SK-N-SH treated with all-trans-retinoic acid at 6 μM for 48 hours (cell line): ENCODE results near the gene PDIA3.

Experiments used
- ATAC-seq: fragments of 200-7000 bp; cut with Tn5 transposase; 3 replicates; pipeline ENCODE4 v1.9.1; 2020; ENCODE audit warnings: mild to moderate bottlenecking, moderate library complexity
- ARNTL ChIP-seq: fragments of 450-650 bp; formaldehyde crosslinking; IDR thresholded peaks from 2 replicates; pipeline ENCODE4 v1.5.0; 2020; ENCODE audit warnings: low read depth, mild to moderate bottlenecking, moderate library complexity, borderline replicate concordance
- ESRRG ChIP-seq: fragments of 250-450 bp; sonication (Bioruptor Pico); IDR thresholded peaks from 2 replicates; pipeline ENCODE4 v1.6.1; 2021; ENCODE audit warnings: mild to moderate bottlenecking
- ISL1 ChIP-seq: fragments of 250-450 bp; sonication (Bioruptor Pico); IDR thresholded peaks from 2 replicates; pipeline ENCODE4 v2.1.2; 2022; ENCODE audit warnings: mild to moderate bottlenecking, moderate library complexity
- OSR1 ChIP-seq: fragments of 250-450 bp; sonication (Bioruptor Pico); IDR thresholded peaks from 2 replicates; pipeline ENCODE4 v1.8.0; 2022; ENCODE audit warnings: moderate library complexity, mild to moderate bottlenecking, inconsistent platforms
- PPARA ChIP-seq: fragments of 250-450 bp; sonication (Bioruptor Pico); IDR thresholded peaks from 2 replicates; pipeline ENCODE4 v1.5.0; 2020; ENCODE audit warnings: mild to moderate bottlenecking, borderline replicate concordance
- RARB ChIP-seq: fragments of 250-450 bp; sonication (Bioruptor Pico); IDR thresholded peaks from 2 replicates; pipeline ENCODE4 v1.8.0; 2021; ENCODE audit warnings: mild to moderate bottlenecking, moderate library complexity
- SNAI2 ChIP-seq: fragments of 250-450 bp; sonication (Bioruptor Pico); IDR thresholded peaks from 2 replicates; pipeline ENCODE4 v1.5.0; 2020; ENCODE audit warnings: mild to moderate bottlenecking, moderate library complexity
- TCF4 ChIP-seq: fragments of 250-450 bp; sonication (Bioruptor Pico); IDR thresholded peaks from 2 replicates; pipeline ENCODE4 v1.8.0; 2021; ENCODE audit warnings: mild to moderate bottlenecking, moderate library complexity, borderline replicate concordance
- TOX ChIP-seq: fragments of 250-450 bp; sonication (Bioruptor Pico); IDR thresholded peaks from 2 replicates; pipeline ENCODE4 v1.8.0; 2021; ENCODE audit warnings: mild to moderate bottlenecking, moderate library complexity, borderline replicate concordance
- ZC3H10 ChIP-seq: fragments of 250-450 bp; sonication (Bioruptor Pico); IDR thresholded peaks from 2 replicates; pipeline ENCODE4 v1.5.1; 2021; ENCODE audit warnings: mild to moderate bottlenecking, moderate library complexity
- ZFP30 ChIP-seq: fragments of 450-650 bp; formaldehyde crosslinking; IDR thresholded peaks from 2 replicates; pipeline ENCODE4 v1.5.0; 2022; ENCODE audit warnings: mild to moderate bottlenecking, moderate library complexity
- TF ChIP-seq, protein P1 (sequence below): fragments of 250-450 bp; sonication (Bioruptor Pico); IDR thresholded peaks from 2 replicates; pipeline ENCODE4 v1.5.0; 2020; ENCODE audit warnings: mild to moderate bottlenecking, moderate library complexity
- TF ChIP-seq, protein P2 (sequence below): fragments of 250-450 bp; sonication (Bioruptor Pico); IDR thresholded peaks from 2 replicates; pipeline ENCODE4 v1.8.0; 2020; ENCODE audit warnings: mild to moderate bottlenecking, moderate library complexity, borderline replicate concordance
- TF ChIP-seq, protein P3 (sequence below): fragments of 250-450 bp; sonication (Bioruptor Pico); IDR thresholded peaks from 2 replicates; pipeline ENCODE4 v1.5.1; 2020; ENCODE audit warnings: low read depth, mild to moderate bottlenecking, moderate library complexity
- TF ChIP-seq, protein P4 (sequence below): fragments of 250-450 bp; sonication (Bioruptor Pico); IDR thresholded peaks from 2 replicates; pipeline ENCODE4 v1.8.0; 2021; ENCODE audit warnings: low read depth, mild to moderate bottlenecking, moderate library complexity, borderline replicate concordance

Gene PDIA3

DNA sequence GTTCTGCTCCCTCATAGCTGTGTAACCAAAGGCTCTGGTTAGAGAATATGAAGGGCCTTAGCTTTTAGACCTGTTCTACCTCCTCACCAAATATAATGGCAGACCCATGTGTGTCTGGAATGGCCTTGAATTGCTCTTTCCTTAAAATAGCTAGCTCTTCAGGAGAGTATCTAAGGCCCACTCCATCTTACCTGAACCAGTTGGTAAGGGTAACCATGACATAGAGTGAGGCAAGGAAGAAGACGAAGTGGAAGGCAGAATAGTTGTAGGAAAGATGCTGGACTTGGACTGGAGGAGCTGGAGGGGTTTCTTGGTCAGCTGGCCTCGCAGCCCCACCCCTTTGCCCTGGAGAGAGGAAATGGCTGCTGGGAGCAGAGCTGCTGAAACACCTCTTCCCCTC is 49.0 kb downstream of the PDIA3 start:
- ATAC-seq, result no peak
- TF ChIP-seq SNAI2 (CRISPR knock-in tag) (no peak), RARB (no peak), TOX (CRISPR knock-in tag) (no peak), ESRRG (CRISPR knock-in tag) (no peak)
- TF ChIP-seq, protein P1, sequence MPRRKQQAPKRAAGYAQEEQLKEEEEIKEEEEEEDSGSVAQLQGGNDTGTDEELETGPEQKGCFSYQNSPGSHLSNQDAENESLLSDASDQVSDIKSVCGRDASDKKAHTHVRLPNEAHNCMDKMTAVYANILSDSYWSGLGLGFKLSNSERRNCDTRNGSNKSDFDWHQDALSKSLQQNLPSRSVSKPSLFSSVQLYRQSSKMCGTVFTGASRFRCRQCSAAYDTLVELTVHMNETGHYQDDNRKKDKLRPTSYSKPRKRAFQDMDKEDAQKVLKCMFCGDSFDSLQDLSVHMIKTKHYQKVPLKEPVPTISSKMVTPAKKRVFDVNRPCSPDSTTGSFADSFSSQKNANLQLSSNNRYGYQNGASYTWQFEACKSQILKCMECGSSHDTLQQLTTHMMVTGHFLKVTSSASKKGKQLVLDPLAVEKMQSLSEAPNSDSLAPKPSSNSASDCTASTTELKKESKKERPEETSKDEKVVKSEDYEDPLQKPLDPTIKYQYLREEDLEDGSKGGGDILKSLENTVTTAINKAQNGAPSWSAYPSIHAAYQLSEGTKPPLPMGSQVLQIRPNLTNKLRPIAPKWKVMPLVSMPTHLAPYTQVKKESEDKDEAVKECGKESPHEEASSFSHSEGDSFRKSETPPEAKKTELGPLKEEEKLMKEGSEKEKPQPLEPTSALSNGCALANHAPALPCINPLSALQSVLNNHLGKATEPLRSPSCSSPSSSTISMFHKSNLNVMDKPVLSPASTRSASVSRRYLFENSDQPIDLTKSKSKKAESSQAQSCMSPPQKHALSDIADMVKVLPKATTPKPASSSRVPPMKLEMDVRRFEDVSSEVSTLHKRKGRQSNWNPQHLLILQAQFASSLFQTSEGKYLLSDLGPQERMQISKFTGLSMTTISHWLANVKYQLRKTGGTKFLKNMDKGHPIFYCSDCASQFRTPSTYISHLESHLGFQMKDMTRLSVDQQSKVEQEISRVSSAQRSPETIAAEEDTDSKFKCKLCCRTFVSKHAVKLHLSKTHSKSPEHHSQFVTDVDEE (CRISPR knock-in tag), result no peak

DNA sequence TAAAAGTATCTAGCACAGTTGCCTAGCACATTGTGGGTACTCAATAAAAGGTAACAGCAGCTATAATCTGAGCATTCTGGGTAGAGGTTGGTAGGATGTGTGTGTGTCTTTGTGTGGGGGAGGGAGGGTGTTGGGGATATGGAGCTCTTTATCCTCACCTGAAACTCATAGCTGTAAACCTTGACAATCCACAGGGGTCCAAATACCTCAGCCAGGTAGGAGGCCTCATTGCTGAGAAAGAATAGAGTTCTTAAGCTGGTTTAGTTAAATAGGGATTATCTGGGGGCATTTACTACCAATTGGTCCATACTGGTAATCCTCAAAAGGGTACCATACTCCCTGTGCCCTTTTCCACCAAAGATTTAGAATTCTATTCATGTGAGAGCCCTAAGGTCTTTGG is 49.8 kb downstream of the PDIA3 start:
- ATAC-seq, result no peak
- TF ChIP-seq, protein P2, sequence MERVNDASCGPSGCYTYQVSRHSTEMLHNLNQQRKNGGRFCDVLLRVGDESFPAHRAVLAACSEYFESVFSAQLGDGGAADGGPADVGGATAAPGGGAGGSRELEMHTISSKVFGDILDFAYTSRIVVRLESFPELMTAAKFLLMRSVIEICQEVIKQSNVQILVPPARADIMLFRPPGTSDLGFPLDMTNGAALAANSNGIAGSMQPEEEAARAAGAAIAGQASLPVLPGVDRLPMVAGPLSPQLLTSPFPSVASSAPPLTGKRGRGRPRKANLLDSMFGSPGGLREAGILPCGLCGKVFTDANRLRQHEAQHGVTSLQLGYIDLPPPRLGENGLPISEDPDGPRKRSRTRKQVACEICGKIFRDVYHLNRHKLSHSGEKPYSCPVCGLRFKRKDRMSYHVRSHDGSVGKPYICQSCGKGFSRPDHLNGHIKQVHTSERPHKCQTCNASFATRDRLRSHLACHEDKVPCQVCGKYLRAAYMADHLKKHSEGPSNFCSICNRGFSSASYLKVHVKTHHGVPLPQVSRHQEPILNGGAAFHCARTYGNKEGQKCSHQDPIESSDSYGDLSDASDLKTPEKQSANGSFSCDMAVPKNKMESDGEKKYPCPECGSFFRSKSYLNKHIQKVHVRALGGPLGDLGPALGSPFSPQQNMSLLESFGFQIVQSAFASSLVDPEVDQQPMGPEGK (CRISPR knock-in tag), result no peak
- TF ChIP-seq, protein P3, sequence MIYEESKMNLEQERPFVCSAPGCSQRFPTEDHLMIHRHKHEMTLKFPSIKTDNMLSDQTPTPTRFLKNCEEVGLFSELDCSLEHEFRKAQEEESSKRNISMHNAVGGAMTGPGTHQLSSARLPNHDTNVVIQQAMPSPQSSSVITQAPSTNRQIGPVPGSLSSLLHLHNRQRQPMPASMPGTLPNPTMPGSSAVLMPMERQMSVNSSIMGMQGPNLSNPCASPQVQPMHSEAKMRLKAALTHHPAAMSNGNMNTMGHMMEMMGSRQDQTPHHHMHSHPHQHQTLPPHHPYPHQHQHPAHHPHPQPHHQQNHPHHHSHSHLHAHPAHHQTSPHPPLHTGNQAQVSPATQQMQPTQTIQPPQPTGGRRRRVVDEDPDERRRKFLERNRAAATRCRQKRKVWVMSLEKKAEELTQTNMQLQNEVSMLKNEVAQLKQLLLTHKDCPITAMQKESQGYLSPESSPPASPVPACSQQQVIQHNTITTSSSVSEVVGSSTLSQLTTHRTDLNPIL (CRISPR knock-in tag), result no peak
- TF ChIP-seq ZC3H10 (no peak), ISL1 (CRISPR knock-in tag) (no peak), ARNTL (CRISPR knock-in tag) (no peak), ZFP30 (CRISPR knock-in tag) (no peak), TOX (CRISPR knock-in tag) (no peak), PPARA (CRISPR knock-in tag) (no peak), OSR1 (CRISPR knock-in tag) (no peak)
- TF ChIP-seq, protein P4, sequence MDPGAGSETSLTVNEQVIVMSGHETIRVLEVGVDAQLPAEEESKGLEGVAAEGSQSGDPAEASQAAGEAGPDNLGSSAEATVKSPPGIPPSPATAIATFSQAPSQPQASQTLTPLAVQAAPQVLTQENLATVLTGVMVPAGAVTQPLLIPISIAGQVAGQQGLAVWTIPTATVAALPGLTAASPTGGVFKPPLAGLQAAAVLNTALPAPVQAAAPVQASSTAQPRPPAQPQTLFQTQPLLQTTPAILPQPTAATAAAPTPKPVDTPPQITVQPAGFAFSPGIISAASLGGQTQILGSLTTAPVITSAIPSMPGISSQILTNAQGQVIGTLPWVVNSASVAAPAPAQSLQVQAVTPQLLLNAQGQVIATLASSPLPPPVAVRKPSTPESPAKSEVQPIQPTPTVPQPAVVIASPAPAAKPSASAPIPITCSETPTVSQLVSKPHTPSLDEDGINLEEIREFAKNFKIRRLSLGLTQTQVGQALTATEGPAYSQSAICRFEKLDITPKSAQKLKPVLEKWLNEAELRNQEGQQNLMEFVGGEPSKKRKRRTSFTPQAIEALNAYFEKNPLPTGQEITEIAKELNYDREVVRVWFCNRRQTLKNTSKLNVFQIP (CRISPR knock-in tag), result no peak
- TF ChIP-seq, protein P1 (CRISPR knock-in tag), result no peak
- TF ChIP-seq, all 23 proteins: peak for 0

DNA sequence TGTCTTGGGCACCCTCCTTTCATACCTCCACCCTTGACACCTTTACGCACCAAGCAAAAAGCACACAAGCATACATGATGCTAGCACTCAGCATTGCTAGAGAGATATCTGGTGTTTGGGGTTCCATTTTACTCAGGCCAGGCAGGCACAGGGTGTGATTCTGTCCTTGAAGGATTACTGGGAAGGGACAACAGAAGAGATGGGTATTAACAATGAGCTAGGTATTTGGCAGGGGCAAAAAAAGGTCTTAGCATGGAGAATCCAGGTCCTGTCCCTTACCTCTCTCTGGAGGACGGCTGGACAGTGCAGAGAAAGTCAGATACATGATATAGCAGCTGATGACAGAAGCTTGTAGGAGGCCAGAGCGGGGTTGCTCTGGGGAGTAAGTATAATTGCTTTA is 50.3 kb downstream of the PDIA3 start:
- no peak for ATAC-seq
- TF ChIP-seq, protein P3 (CRISPR knock-in tag), result no peak
- TF ChIP-seq, protein P1 (CRISPR knock-in tag), result no peak
- TF ChIP-seq, protein P2 (CRISPR knock-in tag), result no peak
- TF ChIP-seq, protein P4 (CRISPR knock-in tag), result no peak
- TF ChIP-seq TCF4 (no peak), TOX (CRISPR knock-in tag) (no peak)
- TF ChIP-seq, all 23 proteins: peak for 0
